ENCODE data around the gene ACOX3. TPM values are rescaled to one million over a fixed set of nuclear protein-coding genes. Genes with fewer than 3 reads are reported as not detected.

ACOX3 gene
- total RNA-seq, 4 donors from 2014 or later = 32.0 to 77.2 (median 43.8) TPM

DNA sequence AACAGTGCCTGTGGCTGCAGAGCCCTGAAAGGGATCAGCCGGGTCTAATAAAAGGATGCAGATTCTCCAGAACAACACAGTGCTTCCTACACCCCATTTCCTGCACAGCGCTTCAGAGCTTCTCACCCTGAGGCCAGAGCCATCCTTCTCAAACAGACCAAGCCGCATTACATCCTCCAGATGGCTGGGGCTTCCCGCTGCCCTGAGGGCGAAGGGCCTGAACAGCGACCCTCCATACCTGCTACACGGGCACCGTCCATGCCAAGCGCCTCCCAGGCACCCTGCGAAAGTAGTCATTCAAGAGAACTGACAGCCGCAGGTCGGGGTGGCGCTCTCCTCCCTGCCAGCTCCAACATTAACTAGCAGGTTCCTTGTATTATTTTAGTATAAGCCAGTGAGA is 36.5 kb downstream of the ACOX3 start:
- no peak for DNase-seq (ENCODE audit: extremely low spot score)
- TF ChIP-seq, protein P1, sequence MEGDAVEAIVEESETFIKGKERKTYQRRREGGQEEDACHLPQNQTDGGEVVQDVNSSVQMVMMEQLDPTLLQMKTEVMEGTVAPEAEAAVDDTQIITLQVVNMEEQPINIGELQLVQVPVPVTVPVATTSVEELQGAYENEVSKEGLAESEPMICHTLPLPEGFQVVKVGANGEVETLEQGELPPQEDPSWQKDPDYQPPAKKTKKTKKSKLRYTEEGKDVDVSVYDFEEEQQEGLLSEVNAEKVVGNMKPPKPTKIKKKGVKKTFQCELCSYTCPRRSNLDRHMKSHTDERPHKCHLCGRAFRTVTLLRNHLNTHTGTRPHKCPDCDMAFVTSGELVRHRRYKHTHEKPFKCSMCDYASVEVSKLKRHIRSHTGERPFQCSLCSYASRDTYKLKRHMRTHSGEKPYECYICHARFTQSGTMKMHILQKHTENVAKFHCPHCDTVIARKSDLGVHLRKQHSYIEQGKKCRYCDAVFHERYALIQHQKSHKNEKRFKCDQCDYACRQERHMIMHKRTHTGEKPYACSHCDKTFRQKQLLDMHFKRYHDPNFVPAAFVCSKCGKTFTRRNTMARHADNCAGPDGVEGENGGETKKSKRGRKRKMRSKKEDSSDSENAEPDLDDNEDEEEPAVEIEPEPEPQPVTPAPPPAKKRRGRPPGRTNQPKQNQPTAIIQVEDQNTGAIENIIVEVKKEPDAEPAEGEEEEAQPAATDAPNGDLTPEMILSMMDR (IDR thresholded peaks at IDR 0.05) = no peak
- TF ChIP-seq EP300 (IDR thresholded peaks at IDR 0.05) (no peak), POLR2AphosphoS5 (IDR thresholded peaks at IDR 0.05) (no peak), POLR2A (IDR thresholded peaks at IDR 0.05; ENCODE audit: low read depth) (no peak)

DNA sequence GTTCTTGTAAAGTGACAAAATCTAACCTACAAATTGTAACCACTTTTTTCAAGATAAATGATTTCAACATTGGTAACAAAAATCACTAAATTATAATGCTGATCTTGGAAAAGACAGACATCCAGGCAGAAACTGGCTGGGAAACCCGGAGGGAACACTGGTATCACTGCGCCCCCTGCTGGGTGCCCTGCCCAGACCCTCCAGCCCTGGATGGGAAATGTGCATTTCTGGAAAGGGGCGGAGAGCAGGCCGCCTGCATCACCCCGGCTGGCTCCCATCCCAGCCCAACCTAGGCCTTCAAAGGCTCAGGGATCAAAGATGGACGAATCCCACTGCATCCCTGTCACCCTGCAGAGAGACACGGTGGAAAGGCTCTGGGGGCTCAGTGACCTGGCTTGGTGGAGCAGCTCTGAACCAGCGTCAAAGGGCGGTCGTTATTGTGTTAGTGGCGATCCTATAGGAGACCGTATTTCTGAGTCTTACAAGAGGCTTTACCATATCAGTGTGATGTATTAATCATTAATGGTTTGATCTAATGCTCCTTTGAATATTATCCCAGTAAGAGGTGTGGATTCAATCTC is 37.3 kb downstream of the ACOX3 start:
- WGBS = 29% methylated on average over 8 of the region's 12 CpGs
- Histone ChIP-seq H3K4me3 (no peak overlapping the region), H3K9me3 (no peaks in the 10 kb centered on the region), H3K36me3 (peaks cover 29 to 64% (median 59%) of the 10 kb centered on the region in 4 donors), H3K4me1 (peaks cover 34 to 45% (median 42%) of the 10 kb centered on the region in 4 donors), H3K27me3 (no peaks in the 10 kb centered on the region), H3K27ac (replicated peaks in 1 of 4) (peak overlapping the region; percentile 84 to 88 (median 88))
- TF ChIP-seq EP300 (IDR thresholded peaks at IDR 0.05) = no peak
- TF ChIP-seq POLR2A (IDR thresholded peaks at IDR 0.05; ENCODE audit: low read depth) = no peak
- TF ChIP-seq POLR2AphosphoS5 (IDR thresholded peaks at IDR 0.05) = peak; percentile 49 to 79
- TF ChIP-seq, protein P1 (IDR thresholded peaks at IDR 0.05) = peak; percentile 89 to 95 (median 90)
- intact Hi-C loops (cut with DNase I) = loop anchor here (1.0 to 10.0 kb wide), 4 partner anchors 86 to 228 kb away; no protein-coding TSS in a partner anchor
- DNase-seq (ENCODE audit: extremely low spot score) = peak; percentile 96

More for the DNA sequence above, 36.5 kb downstream of the ACOX3 start:
- Histone ChIP-seq H3K4me1 (peaks cover 34 to 48% (median 43%) of the 10 kb centered on the region in 4 donors), H3K27ac (replicated peaks in 1 of 4) (peak overlapping the region; percentile 49 to 88 (median 88)), H3K9me3 (no peaks in the 10 kb centered on the region), H3K36me3 (peaks cover 22 to 64% (median 59%) of the 10 kb centered on the region in 4 donors), H3K4me3 (no peak overlapping the region), H3K27me3 (no peaks in the 10 kb centered on the region)
- WGBS = 65% methylated on average over 13 of the region's 13 CpGs
- intact Hi-C loops (cut with DNase I) = loop anchor here (1.0 to 10.0 kb wide), 4 partner anchors 87 to 229 kb away; no protein-coding TSS in a partner anchor

DNA sequence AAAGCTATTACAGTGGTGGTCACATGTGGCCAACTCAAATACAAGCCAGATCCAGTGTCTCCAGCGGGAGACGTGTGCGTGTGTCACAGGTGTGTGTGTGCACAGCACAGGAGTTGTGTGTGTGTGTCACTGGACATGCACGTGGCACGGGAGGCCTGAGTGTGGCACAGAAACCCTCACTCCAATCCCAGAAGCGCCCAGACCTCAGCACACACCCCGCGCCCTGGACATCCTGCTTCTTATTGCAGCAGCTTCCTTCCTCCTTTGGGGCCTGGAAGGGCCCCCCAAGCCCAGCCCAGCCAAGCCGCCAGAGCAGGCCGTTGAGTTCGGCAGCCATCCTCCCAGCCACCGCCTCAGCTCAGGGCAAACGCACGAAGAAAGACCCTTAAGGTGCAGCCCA is 37.9 kb downstream of the ACOX3 start:
- H3K4me1 ChIP-seq = peaks cover 34 to 45% (median 42%) of the 10 kb centered on the region in 4 donors
- H3K27me3 ChIP-seq = no peaks in the 10 kb centered on the region
- no peak overlapping the region for H3K4me3 ChIP-seq
- H3K36me3 ChIP-seq = peaks cover 33 to 64% (median 58%) of the 10 kb centered on the region in 4 donors
- 31% methylated on average over 14 of the region's 14 CpGs for WGBS
- no peaks in the 10 kb centered on the region for H3K9me3 ChIP-seq
- DNase-seq (ENCODE audit: extremely low spot score) = no peak
- TF ChIP-seq POLR2A (IDR thresholded peaks at IDR 0.05; ENCODE audit: low read depth) (no peak), POLR2AphosphoS5 (IDR thresholded peaks at IDR 0.05) (peak; percentile 16 to 55), EP300 (IDR thresholded peaks at IDR 0.05) (no peak)
- TF ChIP-seq, protein P1 (IDR thresholded peaks at IDR 0.05) = no peak
- peak overlapping the region; percentile 84 to 88 (median 88) for H3K27ac ChIP-seq (replicated peaks in 1 of 4)
- intact Hi-C loops (cut with DNase I) = loop anchor here (1.0 to 10.0 kb wide), 4 partner anchors 85 to 228 kb away; no protein-coding TSS in a partner anchor

DNA sequence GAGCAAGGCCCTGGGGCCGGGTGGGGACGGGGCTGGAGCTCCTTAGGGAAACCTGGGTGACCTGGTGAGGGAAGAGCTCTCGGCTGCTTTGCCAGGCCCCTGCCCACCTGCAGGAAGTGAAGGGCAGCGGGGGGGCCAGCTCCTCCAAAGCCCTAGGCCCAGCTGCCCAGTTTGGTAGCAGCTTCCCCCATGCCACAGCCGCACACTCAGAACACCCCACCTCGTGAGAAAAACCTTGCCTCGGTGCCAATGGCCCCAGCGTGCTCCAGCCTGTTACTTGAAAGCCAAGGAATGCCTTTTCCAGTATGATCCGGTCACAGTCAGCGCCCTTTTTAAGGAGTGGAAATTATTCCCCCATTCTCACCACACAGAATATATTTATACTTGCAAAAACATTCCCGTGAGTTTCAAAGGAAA is 38.3 kb downstream of the ACOX3 start:
- 25% methylated on average over 10 of the region's 11 CpGs for WGBS
- no peak for DNase-seq (ENCODE audit: extremely low spot score)
- peak overlapping the region; percentile 84 to 88 (median 88) for H3K27ac ChIP-seq (replicated peaks in 1 of 4)
- no peak overlapping the region for H3K4me3 ChIP-seq
- H3K9me3 ChIP-seq = no peaks in the 10 kb centered on the region
- H3K36me3 ChIP-seq = peaks cover 33 to 64% (median 58%) of the 10 kb centered on the region in 4 donors
- TF ChIP-seq POLR2AphosphoS5 (IDR thresholded peaks at IDR 0.05) (peak in 1 of 2 donors; percentile 81), POLR2A (IDR thresholded peaks at IDR 0.05; ENCODE audit: low read depth) (no peak)
- peaks cover 34 to 45% (median 42%) of the 10 kb centered on the region in 4 donors for H3K4me1 ChIP-seq
- intact Hi-C loops (cut with DNase I) = loop anchor here (2.0 to 10.0 kb wide), 3 partner anchors 85 to 227 kb away; no protein-coding TSS in a partner anchor
- H3K27me3 ChIP-seq = no peaks in the 10 kb centered on the region

DNA sequence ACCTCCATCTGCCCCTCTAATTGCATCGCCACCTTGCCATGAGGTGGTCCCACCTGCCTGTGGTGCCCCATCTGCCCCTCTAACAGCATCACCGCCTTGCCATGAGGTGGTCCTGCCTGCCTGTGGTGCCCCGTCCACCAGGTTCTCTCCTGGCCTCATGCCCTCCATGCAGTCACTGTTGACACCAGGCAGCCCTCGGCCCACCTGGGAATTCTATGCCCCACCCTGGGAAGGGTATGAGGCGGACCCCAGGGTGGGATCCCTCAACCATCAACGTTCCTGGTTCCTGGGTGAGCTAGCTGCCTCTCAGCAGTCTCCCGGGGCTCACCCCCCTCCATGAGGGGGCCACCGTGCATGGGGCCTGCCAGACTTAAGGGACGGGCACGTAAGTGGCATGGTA is 38.9 kb downstream of the ACOX3 start:
- intact Hi-C loops (cut with DNase I) = loop anchor here (2.0 to 10.0 kb wide), 3 partner anchors 84 to 227 kb away; no protein-coding TSS in a partner anchor
- TF ChIP-seq POLR2A (IDR thresholded peaks at IDR 0.05; ENCODE audit: low read depth) (no peak), EP300 (IDR thresholded peaks at IDR 0.05) (no peak), POLR2AphosphoS5 (IDR thresholded peaks at IDR 0.05) (no peak)
- TF ChIP-seq, protein P1 (IDR thresholded peaks at IDR 0.05) = no peak
- no peak overlapping the region for H3K4me3 ChIP-seq
- no peak for DNase-seq (ENCODE audit: extremely low spot score)
- H3K9me3 ChIP-seq = no peaks in the 10 kb centered on the region
- H3K4me1 ChIP-seq = peaks cover 34 to 45% (median 42%) of the 10 kb centered on the region in 4 donors
- no peaks in the 10 kb centered on the region for H3K27me3 ChIP-seq
- 100% methylated on average over 1 of the region's 10 CpGs for WGBS
- H3K36me3 ChIP-seq = peaks cover 33 to 66% (median 59%) of the 10 kb centered on the region in 4 donors
- H3K27ac ChIP-seq (replicated peaks in 1 of 4) = peak overlapping the region; percentile 84 to 88 (median 88)

All from esophagus muscularis mucosa (tissue), 4 donors.